Liver (tissue), 9 donors: ENCODE data around the gene EPC2. TPM values are rescaled to one million over a fixed set of nuclear protein-coding genes. Genes with fewer than 3 reads are reported as not detected.

ENCODE experiments used
- DNase-seq: peaks from one replicate; pipeline ENCODE4 v3.0.0-alpha.2; 2017; ENCODE audit warnings: low spot score
- H3K27ac ChIP-seq, 2 donors: one replicate each; pipeline ENCODE4 v1.7.0; 2013; ENCODE audit warnings: inconsistent platforms in 2 of 2, low read length in 2 of 2, control low read depth in 1 of 2, low read depth in 1 of 2, mild to moderate bottlenecking in 1 of 2
- H3K27me3 ChIP-seq, 4 donors: one replicate each; pipeline versions ENCODE4 v1.6.1 to v1.7.0; 2013; ENCODE audit warnings: low read length in 3 of 4, inconsistent platforms in 1 of 4, mild to moderate bottlenecking in 1 of 4, moderate library complexity in 1 of 4; ENCODE audit not compliant: control insufficient read depth in 4 of 4, insufficient read depth in 4 of 4
- H3K36me3 ChIP-seq, 4 donors: one replicate each; pipeline versions ENCODE4 v1.6.1 to v1.7.0; 2013; ENCODE audit warnings: low read length in 3 of 4, mild to moderate bottlenecking in 3 of 4, low read depth in 1 of 4, moderate library complexity in 1 of 4; ENCODE audit not compliant: control insufficient read depth in 4 of 4, insufficient read depth in 3 of 4
- H3K4me1 ChIP-seq, 4 donors: one replicate each; pipeline versions ENCODE4 v1.6.1 to v1.7.0; 2013; ENCODE audit warnings: low read length in 3 of 4, mild to moderate bottlenecking in 3 of 4, moderate library complexity in 1 of 4; ENCODE audit not compliant: control insufficient read depth in 4 of 4, insufficient read depth in 4 of 4
- H3K4me3 ChIP-seq, 3 donors: one replicate each; pipeline versions ENCODE4 v1.6.1 to v1.7.0; 2013; ENCODE audit warnings: low read length in 3 of 3, control low read depth in 1 of 3, low read depth in 1 of 3, mild to moderate bottlenecking in 1 of 3
- H3K9ac ChIP-seq, 2 donors: one replicate each; pipeline ENCODE4 v1.7.0; 2013; ENCODE audit warnings: low read length in 2 of 2, mild to moderate bottlenecking in 2 of 2, moderate library complexity in 2 of 2, control low read depth in 1 of 2, low read depth in 1 of 2
- H3K9me3 ChIP-seq, 4 donors: one replicate each; pipeline versions ENCODE4 v1.6.1 to v1.7.0; 2013; ENCODE audit warnings: low read length in 3 of 4; ENCODE audit not compliant: control insufficient read depth in 4 of 4
- EGR1 ChIP-seq, 2 donors: IDR thresholded peaks; 2 replicates each; pipeline ENCODE4 v1.6.1; 2016 to 2018; ENCODE audit warnings: antibody characterized with exemption in 2 of 2, low read depth in 2 of 2
- FOXA1 ChIP-seq: IDR thresholded peaks from 2 replicates; pipeline ENCODE4 v1.6.1; 2016; ENCODE audit warnings: antibody characterized with exemption
- HNF4A ChIP-seq, 2 donors: conservative IDR thresholded peaks; 2 replicates each; pipeline ENCODE4 v1.6.1; 2016; ENCODE audit warnings: antibody characterized with exemption in 2 of 2, mild to moderate bottlenecking in 2 of 2
- HNF4G ChIP-seq: IDR thresholded peaks from 2 replicates; pipeline ENCODE4 v1.6.1; 2016; ENCODE audit warnings: antibody characterized with exemption
- NR2F2 ChIP-seq: IDR thresholded peaks from 2 replicates; pipeline ENCODE4 v1.6.1; 2016; ENCODE audit warnings: antibody characterized with exemption
- RXRA ChIP-seq, 2 donors: IDR thresholded peaks; 2 replicates each; pipeline ENCODE4 v1.6.1; 2017 to 2018; ENCODE audit warnings: antibody characterized with exemption in 2 of 2, mild to moderate bottlenecking in 1 of 2
- SP1 ChIP-seq: IDR thresholded peaks from 2 replicates; pipeline ENCODE4 v1.6.1; 2018; ENCODE audit warnings: antibody characterized with exemption, mild to moderate bottlenecking
- TAF1 ChIP-seq: conservative IDR thresholded peaks from 2 replicates; pipeline ENCODE4 v1.6.1; 2016; ENCODE audit warnings: antibody characterized with exemption, mild to moderate bottlenecking
- YY1 ChIP-seq: IDR thresholded peaks from 2 replicates; pipeline ENCODE4 v1.6.1; 2016; ENCODE audit warnings: antibody characterized with exemption, mild to moderate bottlenecking
- WGBS: extraction: QIAGEN DNeasy Blood & Tissue Kit; methylation state at CpG from one replicate; pipeline ENCODE4 v1.1.7; 2013; 5-methylcytosine and 5-hydroxymethylcytosine counted together
- polyA plus RNA-seq, 2 donors: library from polyadenylated mRNA; stranded (reverse) in 1 of 2; unstranded in 1 of 2; fragments of 200-250 nt in 1 of 2; fragments of >200 nt in 1 of 2; fragmentation: Nextera tagmentation in 1 of 2; extraction: Ambion mirVana in 1 of 2; gene quantifications; one replicate each; pipeline versions ENCODE4 v1.2.1 to v1.2.3, GENCODE V29; 2013 to 2015
- total RNA-seq, 2 donors: library from RNA; depleted of rRNA; stranded (reverse); fragments of >200 nt; gene quantifications; one replicate each; pipeline ENCODE4 v1.2.3, GENCODE V29; 2014
- TF ChIP-seq, protein P1 (sequence below): IDR thresholded peaks from 2 replicates; pipeline ENCODE4 v1.6.1; 2016; ENCODE audit warnings: antibody characterized with exemption
- TF ChIP-seq, protein P2 (sequence below): IDR thresholded peaks from 2 replicates; pipeline ENCODE4 v1.6.1; 2016; ENCODE audit warnings: antibody characterized with exemption, mild to moderate bottlenecking
- TF ChIP-seq, protein P3 (sequence below): IDR thresholded peaks from 2 replicates; pipeline ENCODE4 v1.6.1; 2016; ENCODE audit warnings: antibody characterized with exemption
- TF ChIP-seq, protein P4 (sequence below): IDR thresholded peaks from 2 replicates; pipeline ENCODE4 v1.6.1; 2016; ENCODE audit warnings: antibody characterized with exemption
- donor health status: healthy.
- donor health status: healthy.
- donor health status: healthy.
- donor health status: healthy.
- donor health status: healthy.

The EPC2 gene
- total and polyA plus RNA-seq, 4 donors = 2.8 to 17.7 (median 9.6) TPM

DNA sequence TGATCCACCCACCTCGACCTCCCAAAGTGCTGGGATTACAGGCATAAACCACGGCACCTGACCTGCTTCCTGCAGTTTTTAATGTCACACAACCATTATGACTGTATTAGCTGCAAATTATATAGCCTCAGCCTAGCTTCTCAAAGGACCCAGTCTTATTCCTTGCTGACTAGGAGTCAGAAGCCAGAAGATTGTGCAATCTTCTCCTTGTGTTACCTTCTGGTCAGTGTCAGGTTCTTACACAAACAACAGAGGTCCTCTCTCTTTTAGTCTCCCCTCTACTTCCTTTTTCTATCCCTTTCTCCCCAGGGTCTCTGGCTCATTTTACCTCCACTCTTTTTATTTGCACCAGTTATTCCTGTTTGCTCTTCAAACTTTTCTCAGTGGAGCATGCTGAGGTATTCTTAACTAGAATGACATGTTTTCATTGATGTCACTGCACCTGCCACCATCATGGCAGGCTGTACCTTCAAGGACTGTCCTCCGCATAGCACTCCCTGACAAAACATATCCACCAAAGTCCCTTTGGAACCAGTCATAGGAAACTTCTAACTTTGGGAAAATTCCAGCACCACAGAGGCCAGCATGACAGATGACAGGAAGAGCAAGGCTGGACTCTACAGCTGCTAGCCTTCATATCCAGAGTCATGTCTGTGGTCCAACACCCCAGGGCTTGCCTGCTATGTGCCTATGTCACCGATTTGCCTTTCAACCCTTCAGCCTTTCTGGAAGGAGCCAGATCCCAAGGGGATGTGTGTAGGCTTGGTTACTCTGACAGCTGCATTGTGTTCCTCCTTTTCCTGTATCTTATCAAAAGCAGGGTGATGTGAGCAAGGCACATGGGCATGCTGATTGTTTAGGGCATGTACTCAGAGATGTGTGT, 45.2 kb upstream of the EPC2 start:
- Histone ChIP-seq H3K9me3 (peaks cover 1 to 16% (median 8%) of the 10 kb centered on the region in 4 donors), H3K4me1 (peaks cover 0 to 4% (median 0%) of the 10 kb centered on the region in 4 donors), H3K4me3 (no peak overlapping the region), H3K9ac (no peak overlapping the region), H3K27ac (no peak overlapping the region), H3K27me3 (no peaks in the 10 kb centered on the region), H3K36me3 (no peaks in the 10 kb centered on the region)
- 66% methylated on average over 4 of the region's 4 CpGs for WGBS
- TF ChIP-seq, protein P1, sequence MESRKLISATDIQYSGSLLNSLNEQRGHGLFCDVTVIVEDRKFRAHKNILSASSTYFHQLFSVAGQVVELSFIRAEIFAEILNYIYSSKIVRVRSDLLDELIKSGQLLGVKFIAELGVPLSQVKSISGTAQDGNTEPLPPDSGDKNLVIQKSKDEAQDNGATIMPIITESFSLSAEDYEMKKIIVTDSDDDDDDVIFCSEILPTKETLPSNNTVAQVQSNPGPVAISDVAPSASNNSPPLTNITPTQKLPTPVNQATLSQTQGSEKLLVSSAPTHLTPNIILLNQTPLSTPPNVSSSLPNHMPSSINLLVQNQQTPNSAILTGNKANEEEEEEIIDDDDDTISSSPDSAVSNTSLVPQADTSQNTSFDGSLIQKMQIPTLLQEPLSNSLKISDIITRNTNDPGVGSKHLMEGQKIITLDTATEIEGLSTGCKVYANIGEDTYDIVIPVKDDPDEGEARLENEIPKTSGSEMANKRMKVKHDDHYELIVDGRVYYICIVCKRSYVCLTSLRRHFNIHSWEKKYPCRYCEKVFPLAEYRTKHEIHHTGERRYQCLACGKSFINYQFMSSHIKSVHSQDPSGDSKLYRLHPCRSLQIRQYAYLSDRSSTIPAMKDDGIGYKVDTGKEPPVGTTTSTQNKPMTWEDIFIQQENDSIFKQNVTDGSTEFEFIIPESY = no peak
- TF ChIP-seq, protein P2, sequence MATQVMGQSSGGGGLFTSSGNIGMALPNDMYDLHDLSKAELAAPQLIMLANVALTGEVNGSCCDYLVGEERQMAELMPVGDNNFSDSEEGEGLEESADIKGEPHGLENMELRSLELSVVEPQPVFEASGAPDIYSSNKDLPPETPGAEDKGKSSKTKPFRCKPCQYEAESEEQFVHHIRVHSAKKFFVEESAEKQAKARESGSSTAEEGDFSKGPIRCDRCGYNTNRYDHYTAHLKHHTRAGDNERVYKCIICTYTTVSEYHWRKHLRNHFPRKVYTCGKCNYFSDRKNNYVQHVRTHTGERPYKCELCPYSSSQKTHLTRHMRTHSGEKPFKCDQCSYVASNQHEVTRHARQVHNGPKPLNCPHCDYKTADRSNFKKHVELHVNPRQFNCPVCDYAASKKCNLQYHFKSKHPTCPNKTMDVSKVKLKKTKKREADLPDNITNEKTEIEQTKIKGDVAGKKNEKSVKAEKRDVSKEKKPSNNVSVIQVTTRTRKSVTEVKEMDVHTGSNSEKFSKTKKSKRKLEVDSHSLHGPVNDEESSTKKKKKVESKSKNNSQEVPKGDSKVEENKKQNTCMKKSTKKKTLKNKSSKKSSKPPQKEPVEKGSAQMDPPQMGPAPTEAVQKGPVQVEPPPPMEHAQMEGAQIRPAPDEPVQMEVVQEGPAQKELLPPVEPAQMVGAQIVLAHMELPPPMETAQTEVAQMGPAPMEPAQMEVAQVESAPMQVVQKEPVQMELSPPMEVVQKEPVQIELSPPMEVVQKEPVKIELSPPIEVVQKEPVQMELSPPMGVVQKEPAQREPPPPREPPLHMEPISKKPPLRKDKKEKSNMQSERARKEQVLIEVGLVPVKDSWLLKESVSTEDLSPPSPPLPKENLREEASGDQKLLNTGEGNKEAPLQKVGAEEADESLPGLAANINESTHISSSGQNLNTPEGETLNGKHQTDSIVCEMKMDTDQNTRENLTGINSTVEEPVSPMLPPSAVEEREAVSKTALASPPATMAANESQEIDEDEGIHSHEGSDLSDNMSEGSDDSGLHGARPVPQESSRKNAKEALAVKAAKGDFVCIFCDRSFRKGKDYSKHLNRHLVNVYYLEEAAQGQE = no peak
- no peak for TF ChIP-seq RXRA (IDR thresholded peaks at IDR 0.05)
- TF ChIP-seq, protein P3, sequence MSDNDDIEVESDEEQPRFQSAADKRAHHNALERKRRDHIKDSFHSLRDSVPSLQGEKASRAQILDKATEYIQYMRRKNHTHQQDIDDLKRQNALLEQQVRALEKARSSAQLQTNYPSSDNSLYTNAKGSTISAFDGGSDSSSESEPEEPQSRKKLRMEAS = no peak
- TF ChIP-seq TAF1 = no peak
- TF ChIP-seq NR2F2 = no peak
- TF ChIP-seq FOXA1 = no peak
- TF ChIP-seq HNF4A (conservative IDR thresholded peaks at IDR 0.05) = no peak
- TF ChIP-seq YY1 = no peak
- no peak for TF ChIP-seq HNF4G
- TF ChIP-seq, protein P4, sequence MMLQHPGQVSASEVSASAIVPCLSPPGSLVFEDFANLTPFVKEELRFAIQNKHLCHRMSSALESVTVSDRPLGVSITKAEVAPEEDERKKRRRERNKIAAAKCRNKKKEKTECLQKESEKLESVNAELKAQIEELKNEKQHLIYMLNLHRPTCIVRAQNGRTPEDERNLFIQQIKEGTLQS = no peak
- TF ChIP-seq EGR1 (IDR thresholded peaks at IDR 0.05; ENCODE audit: low read depth in 2 of 2) = no peak
- no peak for TF ChIP-seq SP1
- no peak for DNase-seq

DNA sequence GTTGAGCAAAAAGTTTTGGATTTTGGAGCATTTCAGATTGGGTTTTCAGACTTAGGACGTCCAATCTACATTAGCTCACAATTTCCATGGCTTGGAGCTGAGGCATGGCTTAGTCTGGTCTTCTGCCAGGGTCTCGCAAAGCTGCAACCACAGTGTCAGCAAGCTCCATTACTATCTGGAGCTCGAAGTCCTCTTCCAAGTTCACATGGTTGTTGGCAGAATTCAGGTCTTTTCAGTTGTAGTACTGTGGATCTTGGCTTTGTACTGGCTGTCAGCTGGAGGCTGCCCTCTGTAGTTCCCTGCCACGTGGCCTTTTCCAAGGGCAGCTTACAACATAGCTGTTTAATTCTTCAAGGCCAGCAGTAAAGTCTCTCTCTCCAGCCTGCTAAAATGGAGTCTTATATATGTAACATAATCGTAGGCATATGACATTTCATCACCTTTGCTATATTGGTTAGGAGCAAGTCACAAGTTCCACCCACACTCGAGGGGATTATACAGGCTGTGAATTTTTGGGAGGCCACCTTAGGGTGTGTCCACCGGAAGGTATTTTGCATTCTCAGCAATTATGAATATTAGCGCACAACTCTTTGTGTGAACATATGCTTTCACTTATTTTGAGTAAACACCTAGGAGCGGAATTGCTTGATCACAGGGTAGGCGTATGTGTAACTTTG, 41.5 kb upstream of the EPC2 start:
- Histone ChIP-seq H3K36me3 (no peaks in the 10 kb centered on the region), H3K27me3 (no peaks in the 10 kb centered on the region), H3K9me3 (peaks cover 1 to 16% (median 8%) of the 10 kb centered on the region in 4 donors), H3K4me1 (peaks cover 0 to 4% (median 0%) of the 10 kb centered on the region in 4 donors), H3K4me3 (no peak overlapping the region), H3K9ac (no peak overlapping the region), H3K27ac (no peak overlapping the region)
- no peak for TF ChIP-seq YY1
- TF ChIP-seq, protein P2 = no peak
- no peak for TF ChIP-seq HNF4G
- DNase-seq = no peak
- WGBS = 74% methylated on average over 10 of the region's 10 CpGs
